Subcutaneous abdominal adipose tissue (tissue), 5 donors: ENCODE measurements around the gene KLK5.
"Not testable (repeated sequence)": the region's sequence is repeated elsewhere in the genome, so short reads cannot be mapped to it uniquely, and the experiment has no call there.

Source experiments
- H3K27ac ChIP-seq: one replicate; pipeline ENCODE4 v1.7.0; 2013; ENCODE audit warnings: low read depth, mild to moderate bottlenecking, inconsistent platforms, low read length, moderate library complexity
- H3K27me3 ChIP-seq, 5 donors: one replicate each; pipeline ENCODE4 v1.7.0; 2013; ENCODE audit warnings: low read length in 5 of 5, inconsistent platforms in 1 of 5; ENCODE audit not compliant: control insufficient read depth in 5 of 5, insufficient read depth in 4 of 5
- H3K36me3 ChIP-seq, 5 donors: one replicate each; pipeline ENCODE4 v1.7.0; 2013; ENCODE audit warnings: low read length in 5 of 5; ENCODE audit not compliant: control insufficient read depth in 5 of 5, insufficient read depth in 5 of 5
- H3K4me1 ChIP-seq, 5 donors: one replicate each; pipeline ENCODE4 v1.7.0; 2013; ENCODE audit warnings: low read length in 5 of 5, mild to moderate bottlenecking in 3 of 5, moderate library complexity in 1 of 5; ENCODE audit not compliant: control insufficient read depth in 5 of 5, insufficient read depth in 5 of 5
- H3K4me3 ChIP-seq, 5 donors: one replicate each; pipeline ENCODE4 v1.7.0; 2013; ENCODE audit warnings: low read length in 5 of 5, low read depth in 1 of 5
- H3K9ac ChIP-seq, 5 donors: one replicate each; pipeline ENCODE4 v1.7.0; 2013; ENCODE audit warnings: low read length in 5 of 5, mild to moderate bottlenecking in 4 of 5, moderate library complexity in 3 of 5
- H3K9me3 ChIP-seq, 5 donors: one replicate each; pipeline ENCODE4 v1.7.0; 2013; ENCODE audit warnings: low read length in 5 of 5; ENCODE audit not compliant: control insufficient read depth in 5 of 5
- donor health status: healthy.
- donor health status: healthy.
- donor health status: healthy.
- donor health status: healthy.
- donor health status: healthy.

The KLK5 gene

DNA sequence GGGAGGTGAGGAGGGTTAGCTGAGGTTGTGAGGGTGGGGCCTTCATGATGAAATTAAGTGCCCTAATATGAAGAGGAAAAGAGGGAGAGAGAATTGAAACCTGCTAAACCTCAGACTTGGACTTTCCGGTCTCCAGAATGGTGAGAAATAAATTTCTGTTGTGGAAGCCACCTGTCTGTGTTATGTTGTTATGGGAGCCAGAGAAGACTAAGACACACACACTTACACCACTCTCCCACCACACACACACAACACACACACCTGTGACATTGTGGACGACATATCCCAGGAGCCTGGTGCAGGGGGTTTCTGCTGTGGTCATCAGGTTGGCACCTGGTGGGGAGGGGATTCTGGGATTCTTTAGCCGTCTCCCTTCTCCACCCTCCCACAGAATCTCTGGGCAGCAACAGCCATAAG, 55.6 kb downstream of the KLK5 start:
- no peak overlapping the region for H3K27ac ChIP-seq
- H3K9me3 ChIP-seq, result no peaks in the 10 kb centered on the region
- no peak overlapping the region for H3K4me3 ChIP-seq
- no peaks in the 10 kb centered on the region for H3K4me1 ChIP-seq
- no peak overlapping the region for H3K9ac ChIP-seq
- H3K36me3 ChIP-seq, result no peaks in the 10 kb centered on the region
- H3K27me3 ChIP-seq, result peaks cover 0 to 19% (median 14%) of the 10 kb centered on the region in 5 donors

GRCh38 chr19:50896591-50897190, 56.1 kb downstream of the KLK5 start:
- no peaks in the 10 kb centered on the region for H3K4me1 ChIP-seq
- no peak overlapping the region for H3K27ac ChIP-seq
- H3K36me3 ChIP-seq, result no peaks in the 10 kb centered on the region
- no peaks in the 10 kb centered on the region for H3K9me3 ChIP-seq
- no peak overlapping the region for H3K9ac ChIP-seq
- no peak overlapping the region for H3K4me3 ChIP-seq
- H3K27me3 ChIP-seq, result peaks cover 0 to 19% (median 14%) of the 10 kb centered on the region in 5 donors

DNA sequence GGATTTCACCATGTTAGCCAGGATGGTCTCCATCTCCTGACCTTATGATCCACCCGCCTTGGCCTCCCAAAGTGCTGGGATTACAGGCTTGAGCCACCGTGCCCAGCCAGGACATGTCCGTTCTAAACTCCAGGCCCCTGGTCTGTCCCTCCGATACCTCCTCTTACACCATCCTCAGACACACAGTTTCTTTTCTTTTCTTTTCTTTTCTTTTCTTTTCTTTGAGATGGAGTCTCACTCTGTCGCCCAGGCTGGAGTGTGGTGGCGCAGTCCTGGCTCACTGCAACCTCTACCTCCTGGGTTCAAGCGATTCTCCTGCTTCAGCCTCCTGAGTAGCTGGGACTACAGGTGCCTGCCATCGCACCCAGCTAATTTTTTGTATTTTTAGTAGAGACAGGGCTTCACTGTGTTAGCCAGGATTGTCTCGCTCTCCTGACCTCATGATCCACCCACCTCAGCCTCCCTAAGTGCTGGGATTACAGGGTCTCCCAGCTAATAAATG, 56.7 kb downstream of the KLK5 start:
- not testable (repeated sequence) for H3K27ac ChIP-seq

GRCh38 chr19:50894478-50895356, 58.1 kb downstream of the KLK5 start:
- Histone ChIP-seq H3K9ac (no peak overlapping the region), H3K27ac (no peak overlapping the region), H3K9me3 (no peaks in the 10 kb centered on the region), H3K4me3 (no peak overlapping the region), H3K27me3 (peaks cover 0 to 22% (median 12%) of the 10 kb centered on the region in 5 donors), H3K36me3 (no peaks in the 10 kb centered on the region), H3K4me1 (no peaks in the 10 kb centered on the region)

More for the DNA sequence above, 56.7 kb downstream of the KLK5 start:
- H3K9ac ChIP-seq, H3K36me3 ChIP-seq, H3K4me3 ChIP-seq, H3K9me3 ChIP-seq, H3K4me1 ChIP-seq: not testable (repeated sequence)
- H3K27me3 ChIP-seq, result peaks cover 0 to 19% (median 12%) of the 10 kb centered on the region in 5 donors
